ELR (cell line): ENCODE data around the gene GRPR.
"Not testable (repeated sequence)": the region's sequence is repeated elsewhere in the genome, so short reads cannot be mapped to it uniquely, and the experiment has no call there.

Experiments used
- DNase-seq: peaks from one replicate; pipeline ENCODE4 v3.0.0-alpha.2; 2015; ENCODE audit warnings: low read depth

Gene GRPR

GRCh38 chrX:16137416-16138107, 14.2 kb downstream of the GRPR start:
- no peak for DNase-seq

- no peak for DNase-seq
These were observed 14.7 kb downstream of the GRPR start for GRCh38 chrX:16138108-16138427.

- DNase-seq: no peak
These were observed 17.1 kb downstream of the GRPR start for GRCh38 chrX:16140448-16140847.

- no peak for DNase-seq
These were observed 17.6 kb downstream of the GRPR start for GRCh38 chrX:16140983-16141382.

- no peak for DNase-seq
These were observed 18.3 kb downstream of the GRPR start for GRCh38 chrX:16141422-16142245.

- no peak for DNase-seq
These were observed 18.8 kb downstream of the GRPR start for GRCh38 chrX:16142246-16142558.

GRCh38 chrX:16143968-16144367, 20.6 kb downstream of the GRPR start:
- DNase-seq: no peak

- DNase-seq: no peak
These were observed 21.1 kb downstream of the GRPR start for GRCh38 chrX:16144420-16144819.

GRCh38 chrX:16145093-16145492, 21.7 kb downstream of the GRPR start:
- not testable (repeated sequence) for DNase-seq

- DNase-seq: no peak
These were observed 22.3 kb downstream of the GRPR start for GRCh38 chrX:16145656-16146055.

- peak; percentile 48 for DNase-seq
These were observed 25.5 kb downstream of the GRPR start for GRCh38 chrX:16148896-16149295.

- DNase-seq: no peak
These were observed 32.3 kb downstream of the GRPR start for GRCh38 chrX:16155581-16156096.

GRCh38 chrX:16156692-16157331, 33.4 kb downstream of the GRPR start:
- DNase-seq: no peak

GRCh38 chrX:16160729-16161128, 37.4 kb downstream of the GRPR start:
- peak; percentile 93 for DNase-seq

- DNase-seq: not testable (repeated sequence)
These were observed 37.8 kb downstream of the GRPR start for GRCh38 chrX:16161173-16161572.

- DNase-seq: no peak
These were observed 39.0 kb downstream of the GRPR start for GRCh38 chrX:16162391-16162790.

GRCh38 chrX:16164748-16165147, 41.4 kb downstream of the GRPR start:
- DNase-seq: no peak

GRCh38 chrX:16167181-16167580, 43.8 kb downstream of the GRPR start, which contains the start of gene MAGEB17:
Gene MAGEB17, plus strand, starts transcription at chrX:16167481. Its CDS starts 2,902 bp downstream, at chrX:16170383.
- no peak for DNase-seq

GRCh38 chrX:16171039-16171438, 47.7 kb downstream of the GRPR start:
- no peak for DNase-seq

GRCh38 chrX:16171944-16172343, 48.6 kb downstream of the GRPR start:
- no peak for DNase-seq

GRCh38 chrX:16172391-16172790, 49.0 kb downstream of the GRPR start:
- DNase-seq: no peak

GRCh38 chrX:16175329-16176061, 52.1 kb downstream of the GRPR start:
- DNase-seq: no peak
